ENCODE measurements around the gene TRIM2. TPM values are rescaled to one million over a fixed set of nuclear protein-coding genes. Genes with fewer than 3 reads are reported as not detected.

TRIM2 gene
- total and polyA plus RNA-seq, 8 donors, result 11.0 to 39.2 (median 21.4) TPM

DNA sequence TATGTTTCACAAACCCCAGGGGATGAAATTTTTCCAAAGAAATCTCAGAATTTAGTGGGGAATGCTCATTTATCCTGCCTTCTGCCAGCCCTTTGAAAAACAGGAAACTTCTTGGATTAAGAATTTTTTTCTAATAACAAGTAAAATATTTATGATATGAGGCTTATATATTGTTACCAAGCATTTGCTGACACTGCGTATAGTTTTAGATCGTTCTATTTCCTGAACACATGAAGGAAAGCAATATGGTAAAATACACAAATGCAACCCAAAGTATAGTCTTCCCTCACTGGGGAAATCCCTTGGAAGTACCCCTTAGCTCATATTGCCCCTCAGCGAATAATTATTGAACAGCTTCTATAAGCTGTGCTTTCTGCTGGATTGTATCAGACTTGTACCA is 85.9 kb downstream of the TRIM2 start:
- ATAC-seq (no peak), FAIRE-seq (no peak), DNase-seq (no peak)
- no peaks in the 10 kb centered on the region for H3K9me3 ChIP-seq
- no peak overlapping the region for H3K27ac ChIP-seq
- TF ChIP-seq, protein P1, sequence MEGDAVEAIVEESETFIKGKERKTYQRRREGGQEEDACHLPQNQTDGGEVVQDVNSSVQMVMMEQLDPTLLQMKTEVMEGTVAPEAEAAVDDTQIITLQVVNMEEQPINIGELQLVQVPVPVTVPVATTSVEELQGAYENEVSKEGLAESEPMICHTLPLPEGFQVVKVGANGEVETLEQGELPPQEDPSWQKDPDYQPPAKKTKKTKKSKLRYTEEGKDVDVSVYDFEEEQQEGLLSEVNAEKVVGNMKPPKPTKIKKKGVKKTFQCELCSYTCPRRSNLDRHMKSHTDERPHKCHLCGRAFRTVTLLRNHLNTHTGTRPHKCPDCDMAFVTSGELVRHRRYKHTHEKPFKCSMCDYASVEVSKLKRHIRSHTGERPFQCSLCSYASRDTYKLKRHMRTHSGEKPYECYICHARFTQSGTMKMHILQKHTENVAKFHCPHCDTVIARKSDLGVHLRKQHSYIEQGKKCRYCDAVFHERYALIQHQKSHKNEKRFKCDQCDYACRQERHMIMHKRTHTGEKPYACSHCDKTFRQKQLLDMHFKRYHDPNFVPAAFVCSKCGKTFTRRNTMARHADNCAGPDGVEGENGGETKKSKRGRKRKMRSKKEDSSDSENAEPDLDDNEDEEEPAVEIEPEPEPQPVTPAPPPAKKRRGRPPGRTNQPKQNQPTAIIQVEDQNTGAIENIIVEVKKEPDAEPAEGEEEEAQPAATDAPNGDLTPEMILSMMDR (IDR thresholded peaks at IDR 0.05), result no peak
- intact Hi-C loops (cut with DNase I), result no loop called here
- H3K27me3 ChIP-seq, result no peaks in the 10 kb centered on the region
- no peaks in the 10 kb centered on the region for H3K4me1 ChIP-seq
- 96 to 97% methylated on average over 3 of the region's 3 CpGs for WGBS, 2 donors
- peaks cover 0 to 1% (median 0%) of the 10 kb centered on the region in 3 donors for H3K36me3 ChIP-seq
- no peak overlapping the region for H3K4me3 ChIP-seq

DNA sequence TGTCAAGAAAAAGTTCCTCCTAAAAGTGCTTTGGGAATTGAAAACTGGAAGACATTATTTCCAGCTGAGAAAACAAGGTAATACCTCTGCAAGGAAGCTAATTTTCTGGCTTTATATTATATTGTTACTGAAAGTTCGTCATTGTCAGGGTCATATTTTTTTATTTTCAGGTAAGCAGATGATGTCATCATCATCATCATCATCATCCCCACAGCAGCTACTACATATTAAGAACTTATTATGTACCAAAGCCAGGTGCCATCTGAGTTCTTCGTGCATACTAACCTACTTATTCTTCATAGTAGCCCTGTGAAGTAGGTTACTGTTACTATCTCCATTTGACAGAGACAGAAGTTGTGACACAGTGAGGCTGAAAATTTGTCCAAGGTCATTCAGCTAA is 87.3 kb downstream of the TRIM2 start:
- Histone ChIP-seq H3K27ac (no peak overlapping the region), H3K27me3 (no peaks in the 10 kb centered on the region), H3K9me3 (no peaks in the 10 kb centered on the region), H3K36me3 (peaks cover 0 to 12% (median 0%) of the 10 kb centered on the region in 3 donors), H3K4me1 (no peaks in the 10 kb centered on the region), H3K4me3 (no peak overlapping the region)
- TF ChIP-seq, protein P1 (IDR thresholded peaks at IDR 0.05), result no peak
- DNase-seq, result no peak
- 80 to 88% methylated on average over 2 of the region's 2 CpGs for WGBS, 2 donors
- no peak for ATAC-seq
- intact Hi-C loops (cut with DNase I), result no loop called here
- no peak for FAIRE-seq

DNA sequence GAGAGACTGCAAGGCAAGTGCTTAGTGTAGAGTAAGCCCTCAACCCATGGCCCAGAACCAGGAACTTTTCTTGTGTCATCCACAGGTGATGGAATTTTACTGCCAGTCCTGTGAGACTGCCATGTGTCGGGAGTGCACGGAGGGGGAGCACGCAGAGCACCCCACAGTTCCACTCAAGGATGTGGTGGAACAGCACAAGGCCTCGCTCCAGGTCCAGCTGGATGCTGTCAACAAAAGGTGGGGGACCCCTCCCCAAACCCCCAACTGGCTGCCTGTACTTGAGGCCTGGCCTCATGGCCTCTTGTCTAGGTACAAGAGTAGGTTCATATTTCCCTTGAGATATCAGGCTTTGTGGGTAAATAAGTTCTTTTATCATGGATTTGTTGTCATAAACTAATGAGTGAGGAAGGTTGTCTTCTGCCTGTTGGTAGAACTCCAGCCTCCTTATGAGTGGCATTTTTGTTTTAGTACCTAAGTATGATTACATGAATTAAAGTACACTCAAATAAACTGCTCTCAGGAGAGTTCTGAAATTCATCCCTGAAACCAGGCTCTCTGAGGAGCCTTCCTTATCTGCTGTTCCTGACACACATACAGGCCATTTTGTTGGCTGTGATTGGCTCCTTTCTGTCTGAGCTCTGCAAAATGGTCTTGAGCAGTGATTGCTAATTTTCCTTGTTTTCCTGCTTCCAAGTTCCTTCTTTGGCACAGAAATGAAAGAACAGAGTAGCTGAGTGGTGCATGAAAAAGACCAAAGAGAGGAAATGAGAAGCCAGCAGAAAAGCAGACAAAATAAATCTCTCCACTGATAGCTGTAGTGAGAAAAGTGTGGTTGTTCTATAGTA is 88.9 kb downstream of the TRIM2 start:
- intact Hi-C loops (cut with DNase I), result no loop called here
- Histone ChIP-seq H3K4me3 (no peak overlapping the region), H3K4me1 (no peaks in the 10 kb centered on the region), H3K27ac (no peak overlapping the region), H3K9me3 (no peaks in the 10 kb centered on the region), H3K27me3 (no peaks in the 10 kb centered on the region), H3K36me3 (peaks cover 0 to 12% (median 0%) of the 10 kb centered on the region in 3 donors)
- DNase-seq (no peak), FAIRE-seq (no peak), ATAC-seq (no peak)
- 96 to 100% methylated on average over 4 of the region's 4 CpGs for WGBS, 2 donors
- TF ChIP-seq, protein P1 (IDR thresholded peaks at IDR 0.05), result no peak

DNA sequence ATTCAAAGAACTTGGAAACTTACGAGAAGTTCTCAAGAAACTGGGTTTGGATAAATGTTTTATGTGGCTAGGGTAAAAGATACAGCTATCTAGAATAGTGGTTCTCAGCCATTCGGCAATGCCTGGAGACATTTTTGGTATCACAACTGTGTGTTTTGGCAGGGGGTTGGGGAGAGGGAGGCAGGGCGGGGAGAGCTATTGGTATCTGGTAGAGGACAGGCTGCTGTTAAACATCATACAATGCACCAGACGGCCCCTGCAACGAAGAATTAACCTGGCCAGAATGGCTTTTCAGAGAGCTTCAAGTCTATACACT is 89.5 kb downstream of the TRIM2 start:
- no peak for DNase-seq
- Histone ChIP-seq H3K9me3 (no peaks in the 10 kb centered on the region), H3K27me3 (no peaks in the 10 kb centered on the region), H3K4me1 (no peaks in the 10 kb centered on the region), H3K27ac (no peak overlapping the region), H3K4me3 (no peak overlapping the region), H3K36me3 (peaks cover 0 to 12% (median 0%) of the 10 kb centered on the region in 3 donors)
- TF ChIP-seq, protein P1 (IDR thresholded peaks at IDR 0.05), result no peak
- intact Hi-C loops (cut with DNase I), result no loop called here
- WGBS, 2 donors, result 77 to 88% methylated on average over 5 of the region's 5 CpGs
- FAIRE-seq, result no peak
- no peak for ATAC-seq

DNA sequence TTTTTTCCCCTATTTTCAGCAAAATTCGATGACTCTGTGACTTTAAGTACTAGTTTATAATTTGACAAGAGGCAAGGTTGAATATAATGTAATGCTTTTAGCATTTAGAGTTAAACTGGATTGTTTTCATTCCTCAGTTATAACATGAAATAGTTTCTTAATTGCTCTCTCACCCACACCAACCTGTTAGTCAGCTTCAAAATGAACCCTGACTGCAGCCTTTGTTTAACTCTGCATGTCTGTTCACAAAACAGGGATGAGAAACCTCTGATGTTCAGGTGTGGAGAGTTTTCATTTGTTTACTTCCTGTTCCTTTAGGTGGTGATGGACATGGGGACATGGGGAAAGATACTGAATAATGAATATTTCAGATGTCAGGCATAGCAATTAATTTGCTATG is 90.4 kb downstream of the TRIM2 start:
- H3K27me3 ChIP-seq, result no peaks in the 10 kb centered on the region
- H3K4me1 ChIP-seq, result no peaks in the 10 kb centered on the region
- no peak overlapping the region for H3K4me3 ChIP-seq
- 40 to 54% methylated on average over 1 of the region's 1 CpG for WGBS, 2 donors
- intact Hi-C loops (cut with DNase I), result no loop called here
- ATAC-seq (peak; percentile 38 to 76 (median 69)), FAIRE-seq (no peak), DNase-seq (no peak)
- H3K9me3 ChIP-seq, result no peaks in the 10 kb centered on the region
- H3K36me3 ChIP-seq, result peaks cover 0 to 12% (median 0%) of the 10 kb centered on the region in 3 donors
- TF ChIP-seq, protein P1 (IDR thresholded peaks at IDR 0.05), result no peak
- peak overlapping the region in 2 of 4 donors; percentile 58 to 62 for H3K27ac ChIP-seq
